ENCODE results near the gene SUCO.

- TF ChIP-seq EZH2 (IDR thresholded peaks at IDR 0.05; ENCODE audit: low read depth, unreplicated experiment), result no peak
- TF ChIP-seq, protein P1, sequence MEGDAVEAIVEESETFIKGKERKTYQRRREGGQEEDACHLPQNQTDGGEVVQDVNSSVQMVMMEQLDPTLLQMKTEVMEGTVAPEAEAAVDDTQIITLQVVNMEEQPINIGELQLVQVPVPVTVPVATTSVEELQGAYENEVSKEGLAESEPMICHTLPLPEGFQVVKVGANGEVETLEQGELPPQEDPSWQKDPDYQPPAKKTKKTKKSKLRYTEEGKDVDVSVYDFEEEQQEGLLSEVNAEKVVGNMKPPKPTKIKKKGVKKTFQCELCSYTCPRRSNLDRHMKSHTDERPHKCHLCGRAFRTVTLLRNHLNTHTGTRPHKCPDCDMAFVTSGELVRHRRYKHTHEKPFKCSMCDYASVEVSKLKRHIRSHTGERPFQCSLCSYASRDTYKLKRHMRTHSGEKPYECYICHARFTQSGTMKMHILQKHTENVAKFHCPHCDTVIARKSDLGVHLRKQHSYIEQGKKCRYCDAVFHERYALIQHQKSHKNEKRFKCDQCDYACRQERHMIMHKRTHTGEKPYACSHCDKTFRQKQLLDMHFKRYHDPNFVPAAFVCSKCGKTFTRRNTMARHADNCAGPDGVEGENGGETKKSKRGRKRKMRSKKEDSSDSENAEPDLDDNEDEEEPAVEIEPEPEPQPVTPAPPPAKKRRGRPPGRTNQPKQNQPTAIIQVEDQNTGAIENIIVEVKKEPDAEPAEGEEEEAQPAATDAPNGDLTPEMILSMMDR (conservative IDR thresholded peaks at IDR 0.05; ENCODE audit: low read depth in 2 of 2), result peak; percentile 24 to 51; a peak in 3 of 4 replicates
Observed at GRCh38 chr1:172647110-172647564, 114.2 kb downstream of the SUCO start.
